ENCODE measurements around the gene GPR150.
A peak's percentile ranks its signal among the peaks of the same experiment; 100 is the strongest.

Gene GPR150

GRCh38 chr5:95646569-95647431 is 26.9 kb downstream of the GPR150 start, which contains the start of gene RFESD:
Gene RFESD, plus strand, starts transcription at chr5:95646777. Its CDS starts 5,495 bp downstream, at chr5:95652272.
- ChIA-PET CTCF (interaction anchor here (0.7 to 2.1 kb wide), 24 partner anchors 9 to 213 kb away, joined by 3 to 18 read pairs (median 5); no protein-coding TSS in a partner anchor), POLR2A (interaction anchor here (0.8 kb wide), 1 partner anchor 94 kb away, joined by 3 read pairs; no protein-coding TSS in a partner anchor)
- no peak for TF ChIP-seq CTCF (IDR thresholded peaks at IDR 0.05; ENCODE audit: control extremely low read depth, extremely low read depth, low read depth, missing control alignments)
- peak; percentile 93 for DNase-seq (ENCODE audit: extremely low spot score)

GRCh38 chr5:95647886-95648860 is 28.3 kb downstream of the GPR150 start:
- ChIA-PET CTCF (interaction anchor here (1.4 to 2.1 kb wide), 4 partner anchors 16 to 211 kb away, joined by 5 to 18 read pairs (median 8); no protein-coding TSS in a partner anchor), POLR2A (no interaction called here)
- DNase-seq (ENCODE audit: extremely low spot score): no peak
- no peak for TF ChIP-seq CTCF (IDR thresholded peaks at IDR 0.05; ENCODE audit: control extremely low read depth, extremely low read depth, low read depth, missing control alignments)

GRCh38 chr5:95649274-95649673 is 29.4 kb downstream of the GPR150 start:
- CTCF ChIA-PET: no interaction called here
- POLR2A ChIA-PET: no interaction called here
- TF ChIP-seq CTCF (IDR thresholded peaks at IDR 0.05; ENCODE audit: control extremely low read depth, extremely low read depth, low read depth, missing control alignments): no peak
- DNase-seq (ENCODE audit: extremely low spot score): no peak

GRCh38 chr5:95649842-95650620 is 30.1 kb downstream of the GPR150 start:
- ChIA-PET CTCF (interaction anchor here (0.9 to 3.4 kb wide), 3 partner anchors 8 to 131 kb away, joined by 3 to 18 read pairs (median 6); no protein-coding TSS in a partner anchor), POLR2A (no interaction called here)
- no peak for DNase-seq (ENCODE audit: extremely low spot score)
- TF ChIP-seq CTCF (IDR thresholded peaks at IDR 0.05; ENCODE audit: control extremely low read depth, extremely low read depth, low read depth, missing control alignments): no peak

GRCh38 chr5:95652849-95653248 is 33.0 kb downstream of the GPR150 start:
- ChIA-PET CTCF (interaction anchor here (1.0 to 5.4 kb wide), 4 partner anchors 10 to 137 kb away, joined by 3 to 27 read pairs (median 10); no protein-coding TSS in a partner anchor), POLR2A (no interaction called here)
- DNase-seq (ENCODE audit: extremely low spot score): no peak
- no peak for TF ChIP-seq CTCF (IDR thresholded peaks at IDR 0.05; ENCODE audit: control extremely low read depth, extremely low read depth, low read depth, missing control alignments)

All from GM10248 (cell line).